Endothelial cell of umbilical vein (primary cell): ENCODE data around the gene GABRQ.

ENCODE experiments used
- CTCF ChIP-seq, 2 donors: IDR thresholded peaks; 1 replicate in 1 of 2; 2 replicates in 1 of 2; pipeline ENCODE4 v1.5.1; 2011; ENCODE audit warnings: low read length in 2 of 2, mild to moderate bottlenecking in 2 of 2, moderate library complexity in 2 of 2, control low read depth in 1 of 2, inconsistent platforms in 1 of 2, low read depth in 1 of 2; ENCODE audit not compliant: insufficient read depth in 1 of 2; ENCODE audit errors: extremely low read depth in 1 of 2
- EZH2 ChIP-seq: IDR thresholded peaks from 2 replicates; pipeline ENCODE4 v1.6.1; 2012; ENCODE audit warnings: borderline replicate concordance, low read depth, mild to moderate bottlenecking, moderate library complexity, low read length, inconsistent platforms; ENCODE audit not compliant: severe bottlenecking
- FOS ChIP-seq: IDR thresholded peaks from 2 replicates; pipeline ENCODE4 v1.6.1; 2011; ENCODE audit warnings: mild to moderate bottlenecking, low read length, moderate library complexity, borderline replicate concordance; ENCODE audit not compliant: insufficient read depth
- MAX ChIP-seq: IDR thresholded peaks from 2 replicates; pipeline ENCODE4 v1.6.1; 2011; ENCODE audit not compliant: insufficient read depth, insufficient read length
- MYC ChIP-seq: IDR thresholded peaks from one replicate; pipeline ENCODE4 v1.6.1; 2011; ENCODE audit warnings: mild to moderate bottlenecking, low read depth, low read length
- POLR2A ChIP-seq: IDR thresholded peaks from 2 replicates; pipeline ENCODE4 v1.6.1; 2012; ENCODE audit warnings: low read depth, mild to moderate bottlenecking, control low read depth, low read length
- POLR2AphosphoS5 ChIP-seq: IDR thresholded peaks from 2 replicates; pipeline ENCODE4 v1.6.1; 2012; ENCODE audit warnings: low read depth, mild to moderate bottlenecking, control low read depth, low read length, moderate library complexity; ENCODE audit not compliant: insufficient read depth

GRCh38 chrX:152641996-152642395, 4.3 kb downstream of the GABRQ start:
- TF ChIP-seq EZH2 (no peak), POLR2A (no peak), CTCF (IDR thresholded peaks at IDR 0.05; ENCODE audit: extremely low read depth in 1 of 2, insufficient read depth in 1 of 2, low read depth in 1 of 2, low read length in 2 of 2) (peak in 1 of 2 donors; percentile 4), POLR2AphosphoS5 (no peak), MAX (no peak), FOS (no peak), MYC (no peak)
